GM10248 (cell line): Measurements from ENCODE around the gene RAB8A.

Source experiments
- CTCF ChIA-PET: fragments of 300-600 bp; sonication (Branson Sonifier 250); formaldehyde crosslinking; extraction: SDS; loops from one replicate; lab custom pipeline; 2021; ENCODE audit warnings: antibody characterized with exemption; lab: Yijun Ruan, JAX
- POLR2A ChIA-PET: fragments of 350-650 bp; sonication (Branson Sonifier 250); formaldehyde crosslinking; extraction: SDS; loops from one replicate; lab custom pipeline; 2020; ENCODE audit warnings: antibody characterized with exemption; lab: Yijun Ruan, JAX
- DNase-seq: peaks from one replicate; pipeline ENCODE4 v3.0.0; 2012; ENCODE audit errors: extremely low spot score
- TF ChIP-seq, protein P1 (sequence below): IDR thresholded peaks from 2 replicates; pipeline ENCODE4 v1.5.1; 2012; ENCODE audit warnings: mild to moderate bottlenecking, low read depth; ENCODE audit errors: extremely low read depth, missing control alignments, control extremely low read depth

Gene RAB8A

DNA sequence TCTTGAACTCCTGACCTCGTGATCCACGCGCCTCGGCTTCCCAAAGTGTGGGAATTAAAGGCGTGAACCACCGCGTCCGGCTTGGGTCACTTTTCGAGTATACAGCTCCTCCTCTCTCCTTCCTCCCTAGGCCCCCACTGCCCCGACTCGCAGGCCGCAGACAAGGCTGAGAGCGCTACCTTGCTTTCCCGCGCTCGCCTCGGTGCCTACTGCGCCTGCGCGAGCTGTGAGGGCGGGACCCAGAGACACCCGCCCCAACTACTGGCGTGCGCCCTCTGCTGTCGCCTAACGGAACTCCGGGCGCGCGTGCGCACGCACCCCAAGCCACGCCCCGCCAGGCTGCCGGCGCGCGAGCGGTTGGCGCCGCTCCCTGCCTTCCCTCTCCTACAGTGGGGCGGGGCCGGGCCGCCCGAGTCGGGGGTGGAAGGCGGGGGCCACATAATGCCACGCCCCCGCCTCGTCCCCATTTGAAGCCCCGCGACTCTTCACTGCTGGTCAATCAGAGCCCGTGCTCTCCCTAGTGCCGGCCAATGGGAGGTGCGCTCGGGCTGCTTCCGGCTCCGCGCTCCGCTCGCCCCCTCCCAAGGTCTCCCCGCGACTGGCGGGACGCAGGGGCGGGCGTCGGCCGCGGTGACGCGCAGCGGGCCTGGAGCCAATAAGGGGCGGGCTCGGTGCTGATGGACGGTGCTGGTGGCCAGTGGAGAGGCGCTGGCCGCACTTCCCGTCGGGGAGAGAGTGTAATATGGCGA, at the start of gene RAB8A:
TSS of gene RAB8A (plus strand) at position 730 of the 749 bp plus-strand sequence. CDS start at position 743, 13 bp downstream.
- CTCF ChIA-PET: interaction anchor here (1.0 to 2.7 kb wide), 28 partner anchors 8 to 86 kb away, joined by 3 to 18 read pairs (median 5); partner anchors contain the start of genes AP1M1, FAM32A, HSH2D and TPM4
- POLR2A ChIA-PET: interaction anchor here (0.6 to 1.8 kb wide), 3 partner anchors 11 to 23 kb away, joined by 3 to 4 read pairs (median 4); no protein-coding TSS in a partner anchor
- TF ChIP-seq, protein P1, sequence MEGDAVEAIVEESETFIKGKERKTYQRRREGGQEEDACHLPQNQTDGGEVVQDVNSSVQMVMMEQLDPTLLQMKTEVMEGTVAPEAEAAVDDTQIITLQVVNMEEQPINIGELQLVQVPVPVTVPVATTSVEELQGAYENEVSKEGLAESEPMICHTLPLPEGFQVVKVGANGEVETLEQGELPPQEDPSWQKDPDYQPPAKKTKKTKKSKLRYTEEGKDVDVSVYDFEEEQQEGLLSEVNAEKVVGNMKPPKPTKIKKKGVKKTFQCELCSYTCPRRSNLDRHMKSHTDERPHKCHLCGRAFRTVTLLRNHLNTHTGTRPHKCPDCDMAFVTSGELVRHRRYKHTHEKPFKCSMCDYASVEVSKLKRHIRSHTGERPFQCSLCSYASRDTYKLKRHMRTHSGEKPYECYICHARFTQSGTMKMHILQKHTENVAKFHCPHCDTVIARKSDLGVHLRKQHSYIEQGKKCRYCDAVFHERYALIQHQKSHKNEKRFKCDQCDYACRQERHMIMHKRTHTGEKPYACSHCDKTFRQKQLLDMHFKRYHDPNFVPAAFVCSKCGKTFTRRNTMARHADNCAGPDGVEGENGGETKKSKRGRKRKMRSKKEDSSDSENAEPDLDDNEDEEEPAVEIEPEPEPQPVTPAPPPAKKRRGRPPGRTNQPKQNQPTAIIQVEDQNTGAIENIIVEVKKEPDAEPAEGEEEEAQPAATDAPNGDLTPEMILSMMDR: peak; percentile 90
- DNase-seq: peak; percentile 98

DNA sequence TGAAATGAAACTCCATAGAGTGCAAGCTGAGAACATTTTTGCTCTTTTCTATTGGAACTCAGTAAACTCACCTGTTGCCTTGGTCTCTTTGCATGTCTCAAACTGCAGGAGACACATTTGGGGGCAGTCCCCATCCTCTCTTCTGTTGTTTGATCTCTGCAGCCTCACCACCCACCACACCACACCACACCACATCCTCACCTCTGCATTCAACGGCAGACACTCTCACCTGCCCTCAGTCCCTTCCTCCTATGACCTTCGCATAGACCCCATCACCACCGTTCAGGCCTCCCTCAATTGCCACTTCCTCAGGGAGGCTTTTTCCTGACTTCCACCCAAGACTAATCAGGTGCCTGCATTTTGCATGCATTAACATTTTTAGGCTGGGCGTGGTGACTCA, 49.7 kb upstream of the RAB8A start:
- ChIA-PET CTCF (interaction anchor here (0.7 to 5.4 kb wide), 15 partner anchors 9 to 321 kb away, joined by 3 to 69 read pairs (median 5); partner anchors contain the start of gene TPM4), POLR2A (no interaction called here)
- peak; percentile 38 for DNase-seq
- TF ChIP-seq, protein P1: no peak

DNA sequence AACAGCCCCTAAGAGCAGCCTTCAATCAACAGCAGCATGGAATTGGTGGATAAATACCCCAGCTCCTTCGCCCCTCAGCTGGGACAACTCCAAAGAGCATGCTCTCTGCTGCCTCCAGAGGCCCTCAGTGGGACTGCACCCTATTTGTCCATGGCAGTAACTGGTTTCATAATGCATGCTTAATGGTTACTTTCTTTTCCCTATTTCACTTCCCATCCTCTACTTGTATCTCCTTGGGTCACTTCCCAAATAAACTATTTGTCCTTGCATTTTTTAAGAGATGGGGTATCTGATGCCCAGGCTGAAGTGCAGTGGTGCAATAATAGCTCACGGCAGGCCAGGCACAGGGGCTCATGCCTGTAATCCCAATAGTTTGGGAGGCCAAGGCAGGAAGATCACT, 48.9 kb upstream of the RAB8A start:
- CTCF ChIA-PET: interaction anchor here (0.6 to 5.4 kb wide), 21 partner anchors 9 to 320 kb away, joined by 3 to 69 read pairs (median 5); partner anchors contain the start of gene TPM4
- POLR2A ChIA-PET: interaction anchor here (1.2 kb wide), 1 partner anchor 83 kb away, joined by 6 read pairs; no protein-coding TSS in a partner anchor
- peak; percentile 68 for DNase-seq
- TF ChIP-seq, protein P1: peak; percentile 76

DNA sequence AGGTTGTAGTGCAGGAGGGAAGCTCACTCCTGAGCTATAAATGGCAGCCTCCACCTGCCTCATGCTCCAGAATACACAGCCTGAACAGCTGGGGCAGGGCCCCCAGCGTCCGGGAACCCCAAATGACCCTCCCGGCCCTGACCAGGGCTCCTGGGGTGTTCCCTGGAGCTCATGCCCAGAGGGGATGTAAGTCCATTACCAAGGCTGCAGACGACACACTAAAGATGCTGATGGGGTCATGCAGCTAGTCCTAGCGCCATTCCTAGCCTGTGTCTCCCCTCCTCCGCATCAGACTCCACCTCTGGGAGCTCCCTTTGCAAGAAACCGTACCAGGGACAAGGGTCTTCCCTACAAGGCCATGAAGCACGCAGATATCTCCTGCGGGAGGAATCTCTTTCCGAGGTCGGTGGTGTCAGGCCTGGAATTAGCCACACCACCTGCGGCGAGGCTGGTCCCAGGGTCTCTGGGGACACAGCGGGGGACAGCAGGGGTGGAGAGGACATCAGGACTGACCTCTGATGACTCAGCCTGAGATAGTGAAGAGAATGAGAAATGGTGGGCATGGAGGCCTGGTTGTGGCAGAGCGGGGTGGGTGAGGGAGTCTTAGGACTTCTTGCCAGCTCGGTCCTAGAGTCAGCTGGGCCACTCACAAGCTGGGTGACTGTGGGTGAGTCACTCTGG, 47.3 kb upstream of the RAB8A start:
- DNase-seq: no peak
- TF ChIP-seq, protein P1: no peak
- CTCF ChIA-PET: interaction anchor here (0.7 to 5.4 kb wide), 10 partner anchors 10 to 132 kb away, joined by 3 to 69 read pairs (median 5); partner anchors contain the start of genes FAM32A and TPM4
- POLR2A ChIA-PET: no interaction called here

DNA sequence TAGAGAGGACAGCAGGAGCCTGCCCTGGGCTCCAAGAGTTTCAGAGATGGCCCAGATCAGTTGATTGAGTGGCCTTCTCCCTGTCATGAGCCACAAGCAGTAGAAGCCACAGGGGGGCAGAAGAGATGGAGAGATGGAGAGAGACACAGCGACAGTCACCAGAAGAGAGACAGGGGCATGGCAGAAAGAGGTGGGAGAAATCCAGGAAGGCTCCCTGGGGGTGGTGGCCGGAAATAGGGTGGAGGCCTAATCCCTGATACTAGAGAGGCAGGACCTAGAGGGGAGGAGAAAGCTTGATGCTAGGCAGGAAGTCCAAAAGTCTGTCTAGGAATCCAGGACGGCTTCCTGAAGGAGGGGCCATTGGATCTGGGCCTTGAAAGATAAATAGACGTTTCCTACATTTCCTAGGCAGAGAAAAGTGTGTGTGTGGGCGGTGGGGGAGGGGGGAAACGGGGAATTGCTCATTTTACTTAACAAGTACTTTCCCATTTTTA, 45.0 kb upstream of the RAB8A start:
- TF ChIP-seq, protein P1: peak; percentile 45
- CTCF ChIA-PET: interaction anchor here (0.8 to 3.5 kb wide), 9 partner anchors 9 to 437 kb away, joined by 3 to 15 read pairs (median 4); partner anchors contain the start of genes FAM32A and HSH2D
- peak; percentile 63 for DNase-seq
- POLR2A ChIA-PET: no interaction called here
